Neuronal stem cell (in vitro differentiated cells): ENCODE results near the gene GARNL3.

Experiments
- DNase-seq: peaks from one replicate; pipeline ENCODE4 v3.0.0-alpha.2; 2013; ENCODE audit warnings: low spot score
- H2AFZ ChIP-seq: one replicate; pipeline ENCODE4 v1.6.1; 2013; ENCODE audit warnings: mild to moderate bottlenecking, low read length, inconsistent platforms
- H2AK5ac ChIP-seq: 2 replicates; pipeline ENCODE4 v1.6.1; 2013; ENCODE audit warnings: low read depth, mild to moderate bottlenecking, inconsistent platforms, low read length, moderate library complexity, mixed read lengths
- H2BK120ac ChIP-seq: 2 replicates; pipeline ENCODE4 v1.6.1; 2013; ENCODE audit warnings: low read depth, mild to moderate bottlenecking, inconsistent platforms, low read length, moderate library complexity, mixed read lengths
- H2BK12ac ChIP-seq: one replicate; pipeline ENCODE4 v1.6.1; 2013; ENCODE audit warnings: low read length, inconsistent platforms
- H2BK15ac ChIP-seq: 2 replicates; pipeline ENCODE4 v1.6.1; 2013; ENCODE audit warnings: mild to moderate bottlenecking, low read length, inconsistent platforms, mixed read lengths
- H2BK5ac ChIP-seq: one replicate; pipeline ENCODE4 v1.6.1; 2013; ENCODE audit warnings: inconsistent platforms, mild to moderate bottlenecking, low read length, moderate library complexity
- H3K14ac ChIP-seq: one replicate; pipeline ENCODE4 v1.6.1; 2013; ENCODE audit warnings: low read length, inconsistent platforms
- H3K18ac ChIP-seq: 2 replicates; pipeline ENCODE4 v1.6.1; 2013; ENCODE audit warnings: low read length, inconsistent platforms
- H3K23ac ChIP-seq: 2 replicates; pipeline ENCODE4 v1.6.1; 2013; ENCODE audit warnings: low read depth, mild to moderate bottlenecking, mixed read lengths, low read length, inconsistent platforms; ENCODE audit not compliant: poor library complexity
- H3K27ac ChIP-seq: replicated peaks from 3 replicates; pipeline ENCODE4 v1.5.1; 2013; ENCODE audit warnings: low read length, inconsistent platforms
- H3K27me3 ChIP-seq, 3 experiments: 2 replicates each; pipeline ENCODE4 v1.6.1; 2013; ENCODE audit warnings: low read length in 3 of 3, mild to moderate bottlenecking in 2 of 3, inconsistent platforms in 1 of 3, low read depth in 1 of 3, mixed read lengths in 1 of 3, moderate library complexity in 1 of 3; ENCODE audit not compliant: control insufficient read depth in 3 of 3, insufficient read depth in 3 of 3
- H3K36me3 ChIP-seq, 2 donors: replicated peaks in 1 of 2; 2 replicates each; pipeline ENCODE4 v1.6.1; 2013; ENCODE audit warnings: low read length in 2 of 2; ENCODE audit not compliant: control insufficient read depth in 2 of 2, insufficient read depth in 2 of 2
- H3K4ac ChIP-seq: 2 replicates; pipeline ENCODE4 v1.6.1; 2013; ENCODE audit warnings: inconsistent platforms, mild to moderate bottlenecking, low read length, moderate library complexity
- H3K4me1 ChIP-seq, 2 donors: 1 replicate in 1 of 2; 2 replicates in 1 of 2; pipeline ENCODE4 v1.6.1; 2013; ENCODE audit warnings: low read length in 2 of 2, low read depth in 1 of 2; ENCODE audit not compliant: control insufficient read depth in 2 of 2, insufficient read depth in 1 of 2
- H3K4me2 ChIP-seq: one replicate; pipeline ENCODE4 v1.6.1; 2013; ENCODE audit warnings: mild to moderate bottlenecking, low read length, inconsistent platforms; ENCODE audit not compliant: insufficient read depth, poor library complexity, severe bottlenecking
- H3K4me3 ChIP-seq, 2 donors: 2 replicates each; pipeline ENCODE4 v1.5.1; 2013; ENCODE audit warnings: low read length in 2 of 2, mild to moderate bottlenecking in 2 of 2, inconsistent platforms in 1 of 2, moderate library complexity in 1 of 2
- H3K79me1 ChIP-seq: one replicate; pipeline ENCODE4 v1.6.1; 2013; ENCODE audit warnings: low read depth, mild to moderate bottlenecking, inconsistent platforms, low read length, moderate library complexity
- H3K9ac ChIP-seq: one replicate; pipeline ENCODE4 v1.6.1; 2013; ENCODE audit warnings: mild to moderate bottlenecking, low read depth, low read length, inconsistent platforms; ENCODE audit not compliant: poor library complexity
- H3K9me3 ChIP-seq, 2 donors: replicated peaks in 1 of 2; 2 replicates each; pipeline versions ENCODE3 to v1.6.1; 2013; ENCODE audit warnings: low read length in 2 of 2, mild to moderate bottlenecking in 2 of 2, inconsistent platforms in 1 of 2, low read depth in 1 of 2, mixed read lengths in 1 of 2, moderate library complexity in 1 of 2; ENCODE audit not compliant: control insufficient read depth in 2 of 2, insufficient read depth in 1 of 2
- H4K8ac ChIP-seq: one replicate; pipeline ENCODE4 v1.6.1; 2013; ENCODE audit warnings: low read depth, mild to moderate bottlenecking, inconsistent platforms, low read length, moderate library complexity
- H4K91ac ChIP-seq: one replicate; pipeline ENCODE4 v1.6.1; 2013; ENCODE audit warnings: low read length, low read depth, mild to moderate bottlenecking, inconsistent platforms; ENCODE audit not compliant: poor library complexity
- WGBS, 2 donors: extraction: QIAGEN DNeasy Blood & Tissue Kit; methylation state at CpG; one replicate each; pipeline ENCODE4 v1.1.7; 2013; ENCODE audit warnings: missing lambda C conversion rate in 2 of 2, mixed read lengths in 1 of 2; ENCODE audit not compliant: insufficient read length in 2 of 2, insufficient replicate concordance in 1 of 2; ENCODE audit errors: extremely low coverage in 2 of 2; 5-methylcytosine and 5-hydroxymethylcytosine counted together

Gene GARNL3

DNA sequence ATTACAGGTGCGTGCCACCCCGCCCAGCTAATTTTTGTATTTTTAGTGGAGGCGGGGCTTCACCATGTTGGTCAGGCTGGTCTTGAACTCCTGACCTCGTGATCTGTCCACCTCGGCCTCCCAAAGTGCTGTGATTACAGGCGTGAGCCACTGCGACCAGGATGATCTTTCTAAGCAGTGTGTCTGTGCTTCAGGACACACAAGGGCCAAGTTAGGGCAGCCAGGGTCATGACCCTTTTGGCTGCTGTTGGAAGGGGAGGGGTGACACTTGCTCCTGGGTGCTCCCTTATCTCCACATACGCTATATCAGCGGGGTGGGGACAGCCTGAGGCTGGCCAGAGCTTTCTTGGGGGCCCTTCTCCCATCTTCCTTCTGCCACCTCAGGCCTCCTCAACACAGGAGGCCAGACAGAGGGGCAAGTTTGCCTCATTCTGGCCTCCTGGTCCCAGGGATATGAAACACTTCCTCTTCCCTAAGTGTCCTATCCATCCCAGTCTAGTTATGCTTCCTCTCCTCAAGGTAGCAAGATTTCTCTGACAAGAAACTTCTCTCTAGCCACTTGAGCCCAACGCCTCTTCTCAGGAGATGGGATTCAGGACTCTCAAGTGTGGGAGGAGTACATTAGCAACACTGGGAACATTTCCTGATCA, 157.7 kb downstream of the GARNL3 start:
- Histone ChIP-seq H3K27me3 (no peaks in the 10 kb centered on the region), H3K4me2 (peak overlapping the region; percentile 59), H3K4me1 (peaks cover 9 to 10% of the 10 kb centered on the region in 2 donors), H3K4me3 (peak overlapping the region in 1 of 2 donors; percentile 87), H3K9me3 (peaks cover 0 to 2% of the 10 kb centered on the region in 2 donors), H3K18ac (no peak overlapping the region), H3K14ac (no peak overlapping the region), H2BK15ac (no peak overlapping the region), H3K9ac (peak overlapping the region; percentile 74), H3K23ac (no peak overlapping the region), H2AK5ac (peak overlapping the region; percentile 53), H2BK5ac (peak overlapping the region; percentile 75), H2AFZ (no peak overlapping the region), H2BK120ac (no peak overlapping the region), H4K91ac (no peak overlapping the region), H2BK12ac (no peak overlapping the region), H4K8ac (no peak overlapping the region), H3K27ac (no peak overlapping the region), H3K4ac (no peak overlapping the region), H3K36me3 (peaks cover 2 to 6% of the 10 kb centered on the region in 2 donors), H3K79me1 (peaks cover 8% of the 10 kb centered on the region)
- no peak for DNase-seq
- WGBS, 2 donors = no CpG with 5 or more reads among the region's 10 CpGs

DNA sequence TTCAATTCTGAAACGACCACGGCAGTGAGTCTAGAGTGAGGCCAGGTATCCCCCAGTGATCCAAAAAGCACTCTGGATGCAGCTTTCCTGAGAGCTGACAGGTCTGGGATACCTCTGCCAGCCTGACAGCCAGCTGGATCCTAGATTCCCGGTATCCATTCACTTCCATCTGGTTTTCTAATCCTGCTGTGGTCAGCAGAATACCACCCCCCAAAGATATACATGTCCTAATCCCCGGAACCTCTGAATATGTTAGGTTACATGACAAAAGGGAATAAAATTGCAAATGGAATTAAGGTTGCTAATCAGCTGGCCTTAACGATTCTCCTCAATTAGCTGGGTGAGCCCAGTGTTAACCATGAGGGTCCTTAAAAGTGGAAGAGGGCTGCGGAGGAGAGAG, 158.2 kb downstream of the GARNL3 start:
- DNase-seq = no peak
- Histone ChIP-seq H3K4ac (no peak overlapping the region), H3K18ac (no peak overlapping the region), H3K9me3 (peaks cover 0 to 2% of the 10 kb centered on the region in 2 donors), H3K9ac (peak overlapping the region; percentile 63), H3K27me3 (no peaks in the 10 kb centered on the region), H2BK120ac (no peak overlapping the region), H2AK5ac (no peak overlapping the region), H3K36me3 (peaks cover 2 to 11% of the 10 kb centered on the region in 2 donors), H3K4me2 (peak overlapping the region; percentile 59), H4K8ac (no peak overlapping the region), H3K79me1 (peaks cover 9% of the 10 kb centered on the region), H2BK15ac (no peak overlapping the region), H2AFZ (no peak overlapping the region), H3K27ac (no peak overlapping the region), H3K4me1 (peaks cover 9 to 10% of the 10 kb centered on the region in 2 donors), H3K4me3 (peak overlapping the region in 1 of 2 donors; percentile 87), H3K14ac (no peak overlapping the region), H2BK5ac (no peak overlapping the region), H3K23ac (no peak overlapping the region), H2BK12ac (no peak overlapping the region), H4K91ac (no peak overlapping the region)
- WGBS, 2 donors = no CpG with 5 or more reads among the region's 6 CpGs

DNA sequence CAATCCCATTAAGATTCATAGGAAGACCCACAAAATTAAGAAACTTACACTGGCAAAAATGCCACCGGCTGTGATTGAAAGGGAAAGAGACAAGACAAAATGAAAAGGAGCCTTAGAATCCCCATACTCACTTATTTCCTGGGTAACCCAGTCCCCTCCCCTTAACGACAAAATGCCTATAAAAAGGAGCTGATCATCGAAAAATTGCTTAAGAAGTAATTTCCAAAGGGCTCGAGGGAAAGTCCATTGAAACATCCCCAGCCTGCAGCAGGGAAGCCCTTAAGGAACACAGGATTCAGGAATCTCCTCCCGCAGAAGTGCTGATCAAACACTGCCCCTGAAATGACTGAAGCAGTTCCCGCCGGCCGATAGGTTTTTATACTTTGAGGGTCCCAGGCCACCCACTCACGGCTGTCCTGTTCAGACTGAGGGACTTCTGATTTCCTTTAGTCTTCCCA, 158.9 kb downstream of the GARNL3 start:
- H2AFZ ChIP-seq = peak overlapping the region; percentile 86
- H3K4ac ChIP-seq = no peak overlapping the region
- H2AK5ac ChIP-seq = no peak overlapping the region
- H3K14ac ChIP-seq = no peak overlapping the region
- H3K27me3 ChIP-seq = no peaks in the 10 kb centered on the region
- H3K4me1 ChIP-seq = peaks cover 9 to 10% of the 10 kb centered on the region in 2 donors
- H2BK5ac ChIP-seq = no peak overlapping the region
- H2BK120ac ChIP-seq = no peak overlapping the region
- no CpG with 5 or more reads among the region's 9 CpGs for WGBS, 2 donors
- no peak overlapping the region for H3K9ac ChIP-seq
- no peak overlapping the region for H3K23ac ChIP-seq
- peak overlapping the region; percentile 55 for H3K27ac ChIP-seq
- peaks cover 9% of the 10 kb centered on the region for H3K79me1 ChIP-seq
- H3K4me3 ChIP-seq = peak overlapping the region; percentile 87 to 91
- peak overlapping the region; percentile 59 for H3K4me2 ChIP-seq
- H2BK12ac ChIP-seq = no peak overlapping the region
- H3K36me3 ChIP-seq = peaks cover 4 to 19% of the 10 kb centered on the region in 2 donors
- H2BK15ac ChIP-seq = no peak overlapping the region
- H4K8ac ChIP-seq = no peak overlapping the region
- DNase-seq = no peak
- H3K18ac ChIP-seq = no peak overlapping the region
- H4K91ac ChIP-seq = no peak overlapping the region
- H3K9me3 ChIP-seq = peaks cover 0 to 2% of the 10 kb centered on the region in 2 donors

DNA sequence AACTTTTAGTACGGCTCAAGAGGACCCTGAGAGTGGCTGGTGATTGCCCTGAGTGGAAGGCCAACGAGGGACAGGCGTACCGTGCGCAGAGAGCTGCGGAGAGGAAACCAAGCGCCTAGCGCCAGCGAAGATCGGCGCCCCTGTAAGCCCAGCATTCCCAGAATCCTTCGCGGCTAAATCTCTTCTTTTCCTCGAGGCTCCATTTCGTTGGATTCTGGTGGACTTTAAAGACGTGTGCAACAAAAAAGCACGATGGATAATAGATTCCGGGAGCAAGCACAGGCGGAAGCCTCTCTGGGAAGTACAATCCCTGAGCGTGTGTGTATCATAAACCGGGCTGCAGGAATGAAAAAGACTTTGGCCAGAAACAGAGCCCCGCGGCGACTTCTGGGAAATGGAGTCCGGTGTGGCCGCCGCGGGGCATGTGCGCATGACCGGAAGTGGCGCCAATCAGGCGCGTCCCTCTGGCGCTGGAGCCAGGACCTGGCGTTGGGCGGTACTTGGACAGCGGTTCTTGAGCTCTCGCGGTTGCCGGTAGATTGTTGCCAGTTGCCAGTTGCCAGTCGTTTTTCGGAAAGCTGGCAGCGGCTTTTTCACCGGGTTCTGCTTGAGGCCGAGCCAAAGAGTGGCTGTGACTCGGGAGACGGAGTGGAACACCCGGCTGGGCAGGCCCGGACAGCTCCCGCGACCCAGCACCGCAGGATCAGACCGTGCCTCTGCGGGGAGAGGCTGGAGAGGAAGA, 159.5 kb downstream of the GARNL3 start, which contains the start of gene ZNF79:
Gene ZNF79 (plus strand): TSS at position 449 of the 742 bp plus-strand sequence. CDS start 406 bp downstream, outside the sequence.
- Histone ChIP-seq H3K27me3 (no peaks in the 10 kb centered on the region), H2BK5ac (peak within 1 kb of the TSS; percentile 84), H3K9me3 (peaks cover 0 to 2% of the 10 kb centered on the region in 2 donors), H3K14ac (no peak within 1 kb of the TSS), H3K9ac (peak within 1 kb of the TSS; percentile 96), H3K4me1 (peaks cover 9 to 10% of the 10 kb centered on the region in 2 donors), H3K23ac (peak within 1 kb of the TSS; percentile 62), H4K8ac (peak within 1 kb of the TSS; percentile 66), H2AFZ (peak within 1 kb of the TSS; percentile 86), H3K79me1 (peaks cover 9% of the 10 kb centered on the region), H2BK12ac (no peak within 1 kb of the TSS), H3K18ac (peak within 1 kb of the TSS; percentile 92), H3K4me3 (peak within 1 kb of the TSS; percentile 87 to 91), H3K36me3 (peaks cover 5 to 25% of the 10 kb centered on the region in 2 donors), H2BK120ac (no peak within 1 kb of the TSS), H3K27ac (peak within 1 kb of the TSS; percentile 60), H4K91ac (no peak within 1 kb of the TSS), H2BK15ac (no peak within 1 kb of the TSS), H3K4ac (no peak within 1 kb of the TSS), H3K4me2 (peak within 1 kb of the TSS; percentile 95), H2AK5ac (peak within 1 kb of the TSS; percentile 44)
- WGBS, 2 donors = no CpG with 5 or more reads among the region's 54 CpGs
- DNase-seq = peak; percentile 89
